ENCODE measurements around the gene UBALD2. TPM values are rescaled to one million over a fixed set of nuclear protein-coding genes. Genes with fewer than 3 reads are reported as not detected.

UBALD2 gene
- total RNA-seq, result 10 to 100 TPM in 1 of 2 donors, 1 to 10 TPM in 1; 5.9 to 15.3 TPM

DNA sequence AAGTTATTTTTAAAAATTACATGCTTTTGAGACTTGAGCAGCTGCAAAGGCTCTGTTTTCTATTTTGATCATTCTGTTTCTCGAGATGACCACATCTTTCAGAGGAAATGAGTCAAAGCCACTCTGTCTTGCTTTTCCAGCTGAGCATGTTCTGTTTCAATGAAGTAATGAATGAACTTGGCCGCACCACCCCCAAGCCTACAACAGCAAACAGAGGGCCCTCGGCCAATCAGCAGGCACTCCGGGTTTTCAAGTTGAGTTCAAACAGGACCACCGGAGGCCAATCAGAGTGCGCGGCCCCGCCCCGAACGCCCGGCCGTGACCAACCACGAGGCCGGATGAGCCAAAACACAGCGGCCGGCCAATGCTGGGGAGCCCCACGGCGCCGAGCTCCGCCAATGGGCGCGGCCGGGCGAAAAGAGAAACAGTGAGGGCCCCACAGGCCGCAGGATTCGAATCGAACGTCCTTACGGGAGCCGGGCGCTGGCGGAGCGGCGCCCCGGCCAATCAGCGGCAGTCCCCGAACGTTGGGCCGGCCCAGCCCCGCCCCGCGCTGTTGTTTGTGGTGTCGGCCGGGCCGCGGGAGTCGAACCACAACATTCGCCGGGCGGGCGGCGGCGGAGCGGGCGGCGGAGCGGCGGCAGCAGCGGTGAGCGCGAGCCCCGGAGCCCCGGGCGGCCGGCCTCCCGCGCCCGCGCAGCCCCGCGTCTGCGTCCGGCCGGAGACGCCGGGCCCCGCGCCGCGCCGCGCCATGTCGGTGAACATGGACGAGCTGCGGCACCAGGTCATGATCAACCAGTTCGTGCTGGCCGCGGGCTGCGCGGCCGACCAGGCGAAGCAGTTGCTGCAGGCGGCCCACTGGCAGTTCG, at the start of gene UBALD2:
Gene UBALD2 (plus strand): TSS at position 594 of the 869 bp plus-strand sequence. CDS start 158 bp downstream, at position 752.

DNA sequence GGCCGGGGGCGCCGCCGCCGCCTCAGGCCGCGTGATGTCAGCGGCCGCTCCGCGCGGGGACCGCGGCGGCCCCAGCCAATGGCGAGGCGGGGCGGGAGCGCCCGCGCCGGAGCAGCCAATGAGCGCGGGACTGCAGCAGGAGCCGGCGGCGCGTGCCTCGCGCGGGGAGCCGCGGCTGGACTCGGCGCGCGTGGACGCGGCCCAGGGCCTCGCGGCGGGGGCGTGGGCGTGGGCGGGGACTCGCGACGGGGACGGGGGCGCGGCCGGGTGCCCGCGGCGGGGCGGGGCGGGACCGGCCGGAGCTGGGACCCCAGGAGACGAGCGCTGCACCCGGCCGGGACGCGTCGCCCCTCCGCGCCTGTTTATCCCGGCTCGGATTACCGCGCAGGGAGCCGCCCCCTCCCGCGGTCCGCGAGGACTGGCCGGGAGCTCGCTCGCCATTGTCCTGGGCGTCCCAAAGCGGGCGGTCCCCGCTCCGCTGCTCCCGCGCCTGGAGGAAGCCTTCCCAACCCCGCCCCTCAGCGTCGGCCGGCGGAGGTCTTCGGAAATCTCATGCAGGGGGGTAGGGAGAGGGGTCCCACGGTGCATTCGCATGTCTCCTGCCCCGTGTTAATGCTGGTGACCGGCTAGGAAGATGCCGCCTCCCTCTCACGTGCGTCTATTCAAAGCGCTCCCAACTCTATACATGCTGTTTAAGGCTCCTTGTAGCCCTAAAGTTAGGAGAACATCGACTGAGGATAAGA, 24.5 kb upstream of the UBALD2 start, which contains the start of gene RNF157:
Gene RNF157 (minus strand): TSS at position 33 of the 743 bp plus-strand sequence. CDS start 253 bp downstream, outside the sequence.

DNA sequence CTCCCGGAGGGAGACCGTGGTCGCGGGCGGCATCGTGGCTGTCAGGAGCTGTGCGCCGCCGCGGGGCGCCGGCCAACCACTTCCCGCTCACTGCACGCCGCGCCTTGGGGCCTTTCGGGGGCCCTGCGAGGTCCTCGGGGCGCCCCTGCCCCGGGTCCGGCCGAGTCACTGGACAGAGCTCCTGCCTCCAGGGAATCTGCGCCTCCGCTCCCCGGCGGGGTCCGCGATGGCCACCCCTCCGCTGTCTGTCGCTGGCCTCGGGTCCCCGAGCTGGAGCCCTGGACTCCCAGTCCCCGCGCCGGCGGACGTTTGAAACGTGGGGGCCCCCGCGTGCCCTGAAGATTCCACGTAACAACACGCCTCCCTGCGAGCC, 42.8 kb downstream of the UBALD2 start, which contains the start of gene QRICH2:
Gene QRICH2 (minus strand): TSS at position 311 of the 373 bp plus-strand sequence. CDS start 278 bp downstream, at position 33.

Small RNA genes within 50 kb of the gene (small RNA-seq; reads per million reads assigned to genes)
- gene RF00019, result 0 reads per million in 2 donors

Other genes starting within 250 kb of the UBALD2 start
- under 1 TPM in 1 of 2 donors, not detected in 1; under 0.01 TPM for gene EVPL, start 238.0 kb upstream of the UBALD2 start, total RNA-seq
- gene SRP68, start 192.8 kb upstream of the UBALD2 start, total RNA-seq, result 10 to 100 TPM; 18.6 to 27.3 TPM
- not detected for gene GALR2, start 190.6 kb upstream of the UBALD2 start, total RNA-seq
- not detected for gene ZACN, start 186.2 kb upstream of the UBALD2 start, total RNA-seq
- gene EXOC7, start 161.6 kb upstream of the UBALD2 start, total RNA-seq, result 10 to 100 TPM; 76.9 to 93.9 TPM
- not detected for gene FOXJ1, start 124.1 kb upstream of the UBALD2 start, total RNA-seq
- gene RNF157, start 24.9 kb upstream of the UBALD2 start, total RNA-seq, result 10 to 100 TPM in 1 of 2 donors, 1 to 10 TPM in 1; 9.0 to 21.7 TPM
- 1 to 10 TPM; 1.0 to 1.3 TPM for gene QRICH2, start 42.9 kb downstream of the UBALD2 start, total RNA-seq
- 10 to 100 TPM; 37.9 to 61.6 TPM for gene PRPSAP1, start 88.6 kb downstream of the UBALD2 start, total RNA-seq
- 10 to 100 TPM; 28.6 to 93.2 TPM for gene SPHK1, start 119.3 kb downstream of the UBALD2 start, total RNA-seq
- gene UBE2O, start 187.8 kb downstream of the UBALD2 start, total RNA-seq, result 10 to 100 TPM; 31.0 to 31.7 TPM
- gene AANAT, start 202.3 kb downstream of the UBALD2 start, total RNA-seq, result not detected
- gene RHBDF2, start 236.1 kb downstream of the UBALD2 start, total RNA-seq, result 10 to 100 TPM; 19.6 to 27.0 TPM

Measured in melanocyte of skin (primary cell).